ENCODE results near the gene KNDC1. TPM values are rescaled to one million over a fixed set of nuclear protein-coding genes. Genes with fewer than 3 reads are reported as not detected.

Gene KNDC1
- total RNA-seq, 1 experiment from 2014 or later: 1.7 TPM

DNA sequence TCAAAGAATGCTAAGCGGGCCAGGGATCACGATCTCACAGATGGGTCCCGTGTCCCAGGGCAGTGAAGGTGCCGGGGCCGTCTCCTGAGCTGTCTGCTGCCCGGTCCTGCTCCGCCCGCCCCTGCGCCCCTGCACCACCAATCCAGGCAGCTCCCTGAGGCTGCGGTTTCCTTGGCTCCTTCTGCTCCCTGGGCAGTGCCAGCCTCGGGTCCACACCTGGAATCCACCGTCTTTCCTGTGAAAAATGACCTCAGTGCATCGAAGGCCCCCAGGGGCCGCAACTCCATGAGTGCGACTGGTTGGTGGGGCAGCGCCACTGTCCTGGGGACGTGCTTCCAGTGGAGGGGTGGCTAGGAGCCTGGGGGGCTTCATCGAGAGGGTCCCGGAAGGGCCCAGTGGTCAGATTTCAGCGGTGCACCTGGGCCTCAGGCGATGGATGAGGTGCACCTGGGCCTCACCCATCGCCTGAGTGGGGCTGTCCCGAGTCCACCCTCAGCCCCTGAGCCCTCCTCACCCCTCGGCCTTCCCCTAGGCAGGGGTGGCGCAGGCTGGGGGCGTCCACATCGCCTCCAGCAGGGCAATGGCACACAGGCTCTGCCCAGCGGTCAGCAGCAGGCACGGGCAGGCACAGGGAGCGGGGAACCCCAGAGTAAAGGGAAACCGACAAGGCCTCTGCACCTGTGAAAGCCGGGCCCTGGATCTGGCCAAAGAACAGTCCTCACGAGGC lies 45.1 kb upstream of the KNDC1 start:
- H3K9me2 ChIP-seq (ENCODE audit: insufficient read depth): no peaks in the 10 kb centered on the region
- H4K20me1 ChIP-seq (ENCODE audit: insufficient read depth): no peaks in the 10 kb centered on the region
- peaks cover 54% of the 10 kb centered on the region for H3K27me3 ChIP-seq (ENCODE audit: insufficient read depth, low read depth)
- no peak for DNase-seq
- no TSS peak for BruUV-seq (replicated peaks)
- TF ChIP-seq, protein P1, sequence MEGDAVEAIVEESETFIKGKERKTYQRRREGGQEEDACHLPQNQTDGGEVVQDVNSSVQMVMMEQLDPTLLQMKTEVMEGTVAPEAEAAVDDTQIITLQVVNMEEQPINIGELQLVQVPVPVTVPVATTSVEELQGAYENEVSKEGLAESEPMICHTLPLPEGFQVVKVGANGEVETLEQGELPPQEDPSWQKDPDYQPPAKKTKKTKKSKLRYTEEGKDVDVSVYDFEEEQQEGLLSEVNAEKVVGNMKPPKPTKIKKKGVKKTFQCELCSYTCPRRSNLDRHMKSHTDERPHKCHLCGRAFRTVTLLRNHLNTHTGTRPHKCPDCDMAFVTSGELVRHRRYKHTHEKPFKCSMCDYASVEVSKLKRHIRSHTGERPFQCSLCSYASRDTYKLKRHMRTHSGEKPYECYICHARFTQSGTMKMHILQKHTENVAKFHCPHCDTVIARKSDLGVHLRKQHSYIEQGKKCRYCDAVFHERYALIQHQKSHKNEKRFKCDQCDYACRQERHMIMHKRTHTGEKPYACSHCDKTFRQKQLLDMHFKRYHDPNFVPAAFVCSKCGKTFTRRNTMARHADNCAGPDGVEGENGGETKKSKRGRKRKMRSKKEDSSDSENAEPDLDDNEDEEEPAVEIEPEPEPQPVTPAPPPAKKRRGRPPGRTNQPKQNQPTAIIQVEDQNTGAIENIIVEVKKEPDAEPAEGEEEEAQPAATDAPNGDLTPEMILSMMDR (conservative IDR thresholded peaks at IDR 0.05): no peak
- no peak for TF ChIP-seq EZH2 (IDR thresholded peaks at IDR 0.05; ENCODE audit: low read depth)
- H3K4me1 ChIP-seq (replicated peaks; ENCODE audit: insufficient read depth): no peaks in the 10 kb centered on the region
- H3F3A ChIP-seq (ENCODE audit: insufficient read depth, low read depth): no peaks in the 10 kb centered on the region
- H2AFZ ChIP-seq: no peak overlapping the region
- H3K79me2 ChIP-seq (ENCODE audit: low read depth): no peaks in the 10 kb centered on the region
- no peak overlapping the region for H3K4me3 ChIP-seq
- ChIA-PET CTCF (no interaction called here), POLR2A (ENCODE audit: unreplicated experiment) (no interaction called here)
- no peak overlapping the region for H3K4me2 ChIP-seq
- H3K27ac ChIP-seq: no peak overlapping the region
- H3K36me3 ChIP-seq (ENCODE audit: low read depth): no peaks in the 10 kb centered on the region
- no peaks in the 10 kb centered on the region for H3K9me3 ChIP-seq (ENCODE audit: insufficient read depth, low read depth)
- intact Hi-C loops (cut with micrococcal nuclease; ENCODE audit: unreplicated experiment): no loop called here

DNA sequence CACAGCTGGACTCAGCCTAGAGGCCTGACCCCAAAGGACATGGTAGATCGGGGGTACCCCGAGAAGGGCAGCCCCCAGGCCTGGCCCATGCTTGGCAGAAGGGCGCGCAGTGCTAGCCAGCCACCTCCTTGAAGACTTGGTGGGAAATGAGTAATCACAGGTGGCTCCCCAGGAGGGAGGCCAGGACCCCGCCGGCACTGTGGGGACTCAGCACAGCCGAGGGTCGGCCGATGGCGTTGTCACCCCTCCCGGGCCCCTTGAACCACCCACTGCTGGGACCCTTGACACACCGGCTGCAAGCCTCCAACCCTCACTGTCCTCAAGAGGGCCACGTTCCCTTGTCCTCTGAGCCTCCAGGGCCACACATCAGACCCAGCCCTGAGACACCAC lies 44.6 kb upstream of the KNDC1 start:
- intact Hi-C loops (cut with micrococcal nuclease; ENCODE audit: unreplicated experiment): no loop called here

DNA sequence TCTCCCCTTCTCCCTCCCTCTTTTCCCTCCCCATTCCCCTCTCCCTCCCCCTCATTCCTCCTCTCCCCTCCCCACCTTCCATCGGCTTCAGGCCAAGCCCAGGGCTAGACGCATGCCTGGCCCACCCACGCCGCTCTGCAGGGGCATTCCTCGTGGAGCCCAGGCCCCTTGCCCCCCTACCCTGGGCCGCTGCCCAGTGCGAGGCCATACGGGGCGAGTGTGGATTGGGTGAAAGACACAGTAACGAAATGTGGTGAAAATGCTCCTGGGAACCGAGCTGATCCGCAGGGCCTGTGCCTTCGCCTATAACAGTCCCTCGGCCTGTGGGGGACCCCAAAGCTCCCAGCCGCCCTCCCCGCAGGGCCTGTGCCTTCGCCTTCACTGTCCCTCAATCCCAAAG lies 44.0 kb upstream of the KNDC1 start:
- CTCF ChIA-PET: no interaction called here

More for the DNA sequence above, 44.6 kb upstream of the KNDC1 start:
- Histone ChIP-seq H3K27ac (no peak overlapping the region), H3K4me2 (no peak overlapping the region), H3K79me2 (ENCODE audit: low read depth) (no peaks in the 10 kb centered on the region), H2AFZ (no peak overlapping the region), H3K9me2 (ENCODE audit: insufficient read depth) (no peaks in the 10 kb centered on the region), H3K9me3 (ENCODE audit: insufficient read depth, low read depth) (no peaks in the 10 kb centered on the region), H4K20me1 (ENCODE audit: insufficient read depth) (no peaks in the 10 kb centered on the region), H3K4me3 (no peak overlapping the region), H3K4me1 (replicated peaks; ENCODE audit: insufficient read depth) (no peaks in the 10 kb centered on the region), H3K27me3 (ENCODE audit: insufficient read depth, low read depth) (peaks cover 50% of the 10 kb centered on the region), H3K36me3 (ENCODE audit: low read depth) (no peaks in the 10 kb centered on the region), H3F3A (ENCODE audit: insufficient read depth, low read depth) (no peaks in the 10 kb centered on the region)
- no TSS peak for BruUV-seq (replicated peaks)
- DNase-seq: no peak
- TF ChIP-seq, protein P1 (conservative IDR thresholded peaks at IDR 0.05): no peak
- no peak for TF ChIP-seq EZH2 (IDR thresholded peaks at IDR 0.05; ENCODE audit: low read depth)
- POLR2A ChIA-PET (ENCODE audit: unreplicated experiment): no interaction called here
- CTCF ChIA-PET: no interaction called here

More for the DNA sequence above, 44.0 kb upstream of the KNDC1 start:
- Histone ChIP-seq H3K9me3 (ENCODE audit: insufficient read depth, low read depth) (no peaks in the 10 kb centered on the region), H3K27ac (no peak overlapping the region), H3K9me2 (ENCODE audit: insufficient read depth) (no peaks in the 10 kb centered on the region), H3K4me2 (no peak overlapping the region), H2AFZ (no peak overlapping the region), H3K79me2 (ENCODE audit: low read depth) (no peaks in the 10 kb centered on the region), H3K4me1 (replicated peaks; ENCODE audit: insufficient read depth) (no peaks in the 10 kb centered on the region), H3K4me3 (no peak overlapping the region), H4K20me1 (ENCODE audit: insufficient read depth) (no peaks in the 10 kb centered on the region), H3K36me3 (ENCODE audit: low read depth) (no peaks in the 10 kb centered on the region), H3F3A (ENCODE audit: insufficient read depth, low read depth) (no peaks in the 10 kb centered on the region), H3K27me3 (ENCODE audit: insufficient read depth, low read depth) (peaks cover 45% of the 10 kb centered on the region; the same call in 1 of the 2 replicates)
- DNase-seq: no peak
- POLR2A ChIA-PET (ENCODE audit: unreplicated experiment): no interaction called here
- BruUV-seq (replicated peaks): no TSS peak
- intact Hi-C loops (cut with micrococcal nuclease; ENCODE audit: unreplicated experiment): no loop called here
- TF ChIP-seq, protein P1 (conservative IDR thresholded peaks at IDR 0.05): no peak
- no peak for TF ChIP-seq EZH2 (IDR thresholded peaks at IDR 0.05; ENCODE audit: low read depth)
